OCI-LY7 (cell line): Measurements from ENCODE around the gene GGA3. TPM values are rescaled to one million over a fixed set of nuclear protein-coding genes. Genes with fewer than 3 reads are reported as not detected.

ENCODE experiments used
- BruUV-seq: library from RNA; stranded (reverse); fragments of 400-500 nt; replicated peaks from 2 replicates; lab custom pipeline; 2021; lab: Mats Ljungman, UMichigan
- CTCF ChIA-PET: fragments of 300-600 bp; sonication (Branson Sonifier 250); formaldehyde crosslinking; loops from one replicate; lab custom pipeline; 2022; ENCODE audit warnings: antibody characterized with exemption; ENCODE audit not compliant: unreplicated experiment; lab: Charles Lee
- POLR2A ChIA-PET: fragments of 300-600 bp; sonication (Branson Sonifier 250); formaldehyde crosslinking; loops from one replicate; lab custom pipeline; 2022; ENCODE audit warnings: antibody characterized with exemption; lab: Charles Lee
- DNase-seq: peaks from one replicate; pipeline ENCODE4 v3.0.0-alpha.2; 2015; ENCODE audit warnings: low spot score
- H2AFZ ChIP-seq: fragments of 200-600 bp; sonication (generic), shearing (Covaris generic); 2 replicates; pipeline ENCODE4 v1.6.1; 2014; ENCODE audit warnings: mild to moderate bottlenecking, antibody characterized with exemption, low read length, moderate library complexity
- H3K27ac ChIP-seq: fragments of 200-600 bp; sonication (generic); 2 replicates; pipeline ENCODE4 v1.5.1; 2014; ENCODE audit warnings: mixed run types, low read depth, mild to moderate bottlenecking, moderate library complexity, low read length, inconsistent platforms; ENCODE audit not compliant: poor library complexity, severe bottlenecking
- H3K36me3 ChIP-seq: fragments of 200-600 bp; sonication (generic); 2 replicates; pipeline ENCODE4 v1.6.1; 2014; ENCODE audit warnings: mild to moderate bottlenecking, antibody characterized with exemption, low read length, moderate library complexity, mixed read lengths; ENCODE audit not compliant: insufficient read depth
- H3K4me1 ChIP-seq: fragments of 200-600 bp; sonication (generic); 2 replicates; pipeline ENCODE4 v1.5.1; 2014; ENCODE audit warnings: mild to moderate bottlenecking, low read length; ENCODE audit not compliant: insufficient read depth, poor library complexity, severe bottlenecking
- H3K4me2 ChIP-seq: fragments of 200-600 bp; sonication (generic); 2 replicates; pipeline ENCODE4 v1.6.1; 2014; ENCODE audit warnings: mild to moderate bottlenecking, low read length
- H3K4me3 ChIP-seq: fragments of 200-600 bp; sonication (generic); 2 replicates; pipeline ENCODE4 v1.5.1; 2014; ENCODE audit warnings: mild to moderate bottlenecking, low read depth, low read length; ENCODE audit not compliant: poor library complexity, severe bottlenecking
- H3K79me2 ChIP-seq: fragments of 200-600 bp; sonication (generic); 2 replicates; pipeline ENCODE4 v1.6.1; 2016; ENCODE audit warnings: low read depth, mild to moderate bottlenecking, low read length, moderate library complexity, mixed read lengths; ENCODE audit not compliant: insufficient read depth
- H3K9me2 ChIP-seq: fragments of 200-600 bp; sonication (generic); 2 replicates; pipeline ENCODE4 v1.6.1; 2016; ENCODE audit warnings: mild to moderate bottlenecking, low read length, mixed read lengths; ENCODE audit not compliant: insufficient read depth
- H3K9me3 ChIP-seq: fragments of 200-600 bp; sonication (generic); 2 replicates; pipeline ENCODE4 v1.6.1; 2014; ENCODE audit warnings: mild to moderate bottlenecking, mixed run types, low read length, mixed read lengths
- H4K20me1 ChIP-seq: fragments of 200-600 bp; sonication (generic); 2 replicates; pipeline ENCODE4 v1.6.1; 2014; ENCODE audit warnings: mild to moderate bottlenecking, antibody characterized with exemption, low read length, moderate library complexity, mixed read lengths; ENCODE audit not compliant: insufficient read depth
- EZH2phosphoT487 ChIP-seq: fragments of 200-600 bp; sonication (generic); IDR thresholded peaks from 2 replicates; pipeline ENCODE4 v1.6.1; 2018; ENCODE audit warnings: low read depth, borderline replicate concordance, mild to moderate bottlenecking, mixed run types, antibody characterized with exemption, low read length, moderate library complexity, mixed read lengths
- intact Hi-C: fragments of 100-400 bp; cut with micrococcal nuclease; formaldehyde crosslinking; loops from one replicate; pipeline ENCODE4 v1.10.0; 2022; ENCODE audit not compliant: unreplicated experiment
- total RNA-seq, 2 experiments: library from RNA; depleted of rRNA in 1 of 2; stranded (reverse); fragments of >200 nt in 1 of 2; shearing (Covaris generic) in 1 of 2; gene quantifications; 2 replicates each; pipeline ENCODE4 v1.2.3, GENCODE V29; 2014 to 2022
- TF ChIP-seq, protein P1 (sequence below): fragments of 200-600 bp; sonication (generic); conservative IDR thresholded peaks from 2 replicates; pipeline ENCODE4 v1.5.1; 2014; ENCODE audit warnings: mild to moderate bottlenecking, antibody characterized with exemption, low read length, moderate library complexity, mixed read lengths

GGA3 gene
- total RNA-seq, 2 experiments from 2014 or later, result 77.6 to 106 TPM

DNA sequence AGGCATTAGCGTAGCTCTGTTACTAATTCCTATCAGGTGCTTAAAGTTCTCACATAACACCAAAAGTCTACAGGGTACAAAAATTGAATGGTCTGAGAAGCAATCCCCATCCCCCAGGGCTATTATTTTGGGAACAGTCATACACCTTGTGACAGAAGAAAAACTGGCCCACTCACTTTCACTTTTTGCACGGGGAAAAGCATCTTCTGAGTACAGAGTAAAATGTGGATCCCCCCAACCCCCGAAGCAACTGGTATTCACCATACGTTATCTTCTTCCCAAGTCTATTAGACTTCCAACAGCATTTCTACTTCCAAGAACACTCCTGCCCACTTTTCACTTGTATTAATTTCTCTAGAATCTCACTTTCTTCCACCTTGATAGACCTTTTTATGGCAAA, 11.8 kb downstream of the GGA3 start:
- Histone ChIP-seq H3K79me2 (peaks cover 45% of the 10 kb centered on the region), H3K9me3 (no peaks in the 10 kb centered on the region), H4K20me1 (peaks cover 9% of the 10 kb centered on the region), H3K27ac (peak overlapping the region; percentile 39), H3K4me3 (no peak overlapping the region), H3K36me3 (peaks cover 38% of the 10 kb centered on the region), H3K9me2 (no peaks in the 10 kb centered on the region), H2AFZ (no peak overlapping the region), H3K4me1 (peaks cover 55% of the 10 kb centered on the region), H3K4me2 (peak overlapping the region; percentile 46)
- TSS peak; percentile 57 for BruUV-seq
- CTCF ChIA-PET, result interaction anchor here (0.5 to 2.3 kb wide), 4 partner anchors 9 to 92 kb away, joined by 3 to 8 read pairs (median 4); no protein-coding TSS in a partner anchor
- intact Hi-C loops, result no loop called here
- TF ChIP-seq EZH2phosphoT487, result no peak
- TF ChIP-seq, protein P1, sequence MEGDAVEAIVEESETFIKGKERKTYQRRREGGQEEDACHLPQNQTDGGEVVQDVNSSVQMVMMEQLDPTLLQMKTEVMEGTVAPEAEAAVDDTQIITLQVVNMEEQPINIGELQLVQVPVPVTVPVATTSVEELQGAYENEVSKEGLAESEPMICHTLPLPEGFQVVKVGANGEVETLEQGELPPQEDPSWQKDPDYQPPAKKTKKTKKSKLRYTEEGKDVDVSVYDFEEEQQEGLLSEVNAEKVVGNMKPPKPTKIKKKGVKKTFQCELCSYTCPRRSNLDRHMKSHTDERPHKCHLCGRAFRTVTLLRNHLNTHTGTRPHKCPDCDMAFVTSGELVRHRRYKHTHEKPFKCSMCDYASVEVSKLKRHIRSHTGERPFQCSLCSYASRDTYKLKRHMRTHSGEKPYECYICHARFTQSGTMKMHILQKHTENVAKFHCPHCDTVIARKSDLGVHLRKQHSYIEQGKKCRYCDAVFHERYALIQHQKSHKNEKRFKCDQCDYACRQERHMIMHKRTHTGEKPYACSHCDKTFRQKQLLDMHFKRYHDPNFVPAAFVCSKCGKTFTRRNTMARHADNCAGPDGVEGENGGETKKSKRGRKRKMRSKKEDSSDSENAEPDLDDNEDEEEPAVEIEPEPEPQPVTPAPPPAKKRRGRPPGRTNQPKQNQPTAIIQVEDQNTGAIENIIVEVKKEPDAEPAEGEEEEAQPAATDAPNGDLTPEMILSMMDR, result no peak
- POLR2A ChIA-PET, result interaction anchor here (1.0 to 5.0 kb wide), 6 partner anchors 12 to 45 kb away, joined by 3 to 36 read pairs (median 4); partner anchors contain the start of genes GGA3, MIF4GD, MRPS7 and SLC25A19
- no peak for DNase-seq

DNA sequence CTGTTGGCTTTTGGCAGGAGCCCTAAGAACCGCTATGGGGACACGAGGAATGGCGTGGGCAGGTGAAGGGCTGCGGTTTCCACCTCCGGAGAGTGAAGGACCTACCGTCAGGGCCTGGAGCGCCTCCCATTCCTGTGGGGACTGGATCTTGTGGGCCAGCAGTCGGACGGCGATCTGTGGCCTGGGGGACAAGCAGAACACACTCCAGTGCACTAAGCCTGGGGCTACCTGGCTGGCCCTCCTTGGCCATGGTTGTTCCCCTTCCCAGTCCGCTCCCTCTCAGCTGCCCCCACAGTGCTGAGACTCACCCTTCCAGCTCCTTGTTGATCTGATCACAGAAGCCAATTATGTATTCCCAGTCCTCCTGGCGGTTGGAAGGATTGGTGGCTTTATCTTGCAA, 15.0 kb downstream of the GGA3 start:
- DNase-seq, result no peak
- intact Hi-C loops, result no loop called here
- no peaks in the 10 kb centered on the region; the same call in 1 of the 2 replicates for H4K20me1 ChIP-seq
- TF ChIP-seq EZH2phosphoT487, result no peak
- TF ChIP-seq, protein P1, result no peak
- no peaks in the 10 kb centered on the region for H3K9me2 ChIP-seq
- BruUV-seq, result no TSS peak
- no peak overlapping the region for H3K4me3 ChIP-seq
- no peak overlapping the region for H2AFZ ChIP-seq
- POLR2A ChIA-PET, result interaction anchor here (0.7 to 1.1 kb wide), 9 partner anchors 16 to 404 kb away, joined by 3 to 10 read pairs (median 5); partner anchors contain the start of gene NUP85
- peaks cover 71% of the 10 kb centered on the region for H3K4me1 ChIP-seq
- H3K27ac ChIP-seq, result no peak overlapping the region
- no peaks in the 10 kb centered on the region for H3K9me3 ChIP-seq
- peaks cover 67% of the 10 kb centered on the region for H3K36me3 ChIP-seq
- CTCF ChIA-PET, result no interaction called here
- peaks cover 34% of the 10 kb centered on the region for H3K79me2 ChIP-seq
- H3K4me2 ChIP-seq, result no peak overlapping the region

DNA sequence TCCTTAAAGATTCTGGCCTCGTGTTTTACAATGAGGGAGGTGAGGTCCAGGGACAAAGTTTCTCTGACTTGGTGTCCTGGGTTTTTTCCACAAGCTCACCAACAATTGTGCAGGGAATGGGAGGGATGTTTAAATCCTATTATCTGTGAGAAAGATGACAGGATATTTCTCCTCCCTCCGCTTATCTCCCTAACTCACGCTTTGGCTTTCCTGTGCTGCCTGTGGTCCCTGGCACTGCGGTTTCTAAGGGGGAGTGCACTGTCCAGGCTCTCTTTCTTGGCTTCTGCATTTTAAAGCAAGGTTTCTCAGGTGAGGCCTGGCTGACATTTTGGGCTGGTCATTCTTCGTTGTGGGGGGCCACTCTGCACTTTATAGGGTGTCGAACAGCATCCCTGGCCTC, 16.4 kb downstream of the GGA3 start:
- peaks cover 20% of the 10 kb centered on the region for H3K79me2 ChIP-seq
- POLR2A ChIA-PET, result interaction anchor here (1.0 to 1.6 kb wide), 4 partner anchors 15 to 39 kb away, joined by 4 to 13 read pairs (median 5); partner anchors contain the start of genes MRPS7 and NUP85
- H3K4me2 ChIP-seq, result peak overlapping the region; percentile 70

More for the DNA sequence above, 16.4 kb downstream of the GGA3 start:
- H3K36me3 ChIP-seq, result peaks cover 80% of the 10 kb centered on the region
- intact Hi-C loops, result no loop called here
- no TSS peak for BruUV-seq
- H2AFZ ChIP-seq, result peak overlapping the region; percentile 1; the same call in 1 of the 2 replicates
- DNase-seq, result no peak
- peak overlapping the region; percentile 38 for H3K4me3 ChIP-seq
- no peak for TF ChIP-seq EZH2phosphoT487
- TF ChIP-seq, protein P1, result no peak
- no peaks in the 10 kb centered on the region for H3K9me3 ChIP-seq
- H3K27ac ChIP-seq, result peak overlapping the region; percentile 75
- H3K9me2 ChIP-seq, result no peaks in the 10 kb centered on the region
- CTCF ChIA-PET, result interaction anchor here (0.9 to 1.6 kb wide), 2 partner anchors 15 to 25 kb away, joined by 3 to 6 read pairs; no protein-coding TSS in a partner anchor
- no peaks in the 10 kb centered on the region for H4K20me1 ChIP-seq
- peaks cover 65% of the 10 kb centered on the region for H3K4me1 ChIP-seq
